B cell (primary cell): Measurements from ENCODE around the gene BROX. TPM values are rescaled to one million over a fixed set of nuclear protein-coding genes. Genes with fewer than 3 reads are reported as not detected.

Source experiments
- ATAC-seq: fragments of 200-7000 bp; cut with Tn5 transposase; one replicate; pipeline ENCODE4 v1.10.0; 2021; ENCODE audit warnings: low read depth, mild to moderate bottlenecking, moderate number of reproducible peaks, moderate library complexity
- CTCF ChIA-PET: fragments of 350-600 bp; sonication (Branson Sonifier 250); formaldehyde crosslinking; loops from one replicate; lab custom pipeline; 2021; ENCODE audit warnings: antibody characterized with exemption, inconsistent platforms; lab: Charles Lee
- POLR2A ChIA-PET: fragments of 350-600 bp; sonication (Branson Sonifier 250); formaldehyde crosslinking; loops from one replicate; lab custom pipeline; 2021; ENCODE audit warnings: antibody characterized with exemption; lab: Charles Lee
- DNase-seq: peaks from one replicate; pipeline ENCODE4 v3.0.0; 2013
- H2AFZ ChIP-seq: 2 replicates; pipeline ENCODE4 v1.6.1; 2012; ENCODE audit warnings: mild to moderate bottlenecking, low read depth, low read length; ENCODE audit not compliant: insufficient read depth, poor library complexity, severe bottlenecking
- H3K27ac ChIP-seq, 2 donors: 1 replicate in 1 of 2; 2 replicates in 1 of 2; pipeline ENCODE4 v1.5.1; 2012 to 2013; ENCODE audit warnings: low read length in 2 of 2, mild to moderate bottlenecking in 2 of 2, moderate library complexity in 1 of 2
- H3K27me3 ChIP-seq, 4 experiments: fragments of 200-600 bp in 1 of 4; sonication (generic) in 1 of 4; replicated peaks in 1 of 4; 1 replicate in 2 of 4; 2 replicates in 2 of 4; pipeline versions ENCODE4 v1.6.1 to v1.7.0; 2013 to 2016; ENCODE audit warnings: low read length in 3 of 4, mild to moderate bottlenecking in 2 of 4, mixed read lengths in 1 of 4, moderate library complexity in 1 of 4; ENCODE audit not compliant: insufficient read depth in 4 of 4, control insufficient read depth in 3 of 4; ENCODE audit errors: control extremely low read depth in 1 of 4
- H3K36me3 ChIP-seq, 2 experiments: replicated peaks in 1 of 2; 1 replicate in 1 of 2; 2 replicates in 1 of 2; pipeline versions ENCODE4 v1.6.1 to v1.7.1; 2013; ENCODE audit warnings: low read length in 1 of 2; ENCODE audit not compliant: insufficient read depth in 2 of 2, control insufficient read depth in 1 of 2; ENCODE audit errors: control extremely low read depth in 1 of 2, extremely low read depth in 1 of 2
- H3K4me1 ChIP-seq, 2 donors: fragments of 200-600 bp in 1 of 2; sonication (generic) in 1 of 2; 1 replicate in 1 of 2; 2 replicates in 1 of 2; pipeline versions ENCODE4 v1.5.1 to v1.6.1; 2013 to 2017; ENCODE audit warnings: low read length in 2 of 2; ENCODE audit not compliant: control insufficient read depth in 2 of 2, insufficient read depth in 2 of 2
- H3K4me2 ChIP-seq: replicated peaks from 2 replicates; pipeline ENCODE3; 2012; ENCODE audit warnings: mild to moderate bottlenecking, low read depth, low read length; ENCODE audit not compliant: poor library complexity, severe bottlenecking
- H3K4me3 ChIP-seq, 5 experiments: fragments of 200-600 bp in 1 of 5; sonication (generic) in 1 of 5; 1 replicate in 3 of 5; 2 replicates in 2 of 5; pipeline versions ENCODE4 v1.5.1 to v1.7.0; 2011 to 2016; ENCODE audit warnings: low read length in 4 of 5, mild to moderate bottlenecking in 4 of 5, low read depth in 2 of 5, control low read depth in 1 of 5, moderate library complexity in 1 of 5; ENCODE audit not compliant: insufficient read depth in 1 of 5; ENCODE audit errors: control extremely low read depth in 1 of 5, extremely low read depth in 1 of 5
- H3K79me2 ChIP-seq: fragments of 200-600 bp; sonication (generic); one replicate; pipeline ENCODE4 v1.6.0; 2016; ENCODE audit warnings: low read length; ENCODE audit not compliant: control insufficient read depth, insufficient read depth
- H3K9ac ChIP-seq: fragments of 200-600 bp; sonication (generic); 2 replicates; pipeline ENCODE4 v1.6.1; 2017; ENCODE audit warnings: mild to moderate bottlenecking, low read length, moderate library complexity
- H3K9me3 ChIP-seq, 3 donors: one replicate each; pipeline versions ENCODE4 v1.6.1 to v1.7.1; 2013; ENCODE audit warnings: low read length in 2 of 3; ENCODE audit not compliant: control insufficient read depth in 2 of 3, insufficient read depth in 1 of 3; ENCODE audit errors: control extremely low read depth in 1 of 3
- H4K20me1 ChIP-seq: 2 replicates; pipeline ENCODE4 v1.6.0; 2012; ENCODE audit warnings: mild to moderate bottlenecking, low read length; ENCODE audit not compliant: insufficient read depth, control insufficient read depth, poor library complexity, severe bottlenecking
- H3K27ac Mint-ChIP-seq: one replicate; pipeline ENCODE4 v1.8.0; 2021; ENCODE audit warnings: mixed read lengths
- H3K27me3 Mint-ChIP-seq: one replicate; pipeline ENCODE4 v1.8.0; 2021; ENCODE audit warnings: mixed read lengths
- H3K4me1 Mint-ChIP-seq: one replicate; pipeline ENCODE4 v1.8.0; 2021; ENCODE audit warnings: mixed read lengths
- H3K4me3 Mint-ChIP-seq: one replicate; pipeline ENCODE4 v1.8.0; 2021; ENCODE audit warnings: mixed read lengths
- H3K9me3 Mint-ChIP-seq: one replicate; pipeline ENCODE4 v1.8.0; 2022; ENCODE audit warnings: mixed read lengths; ENCODE audit not compliant: insufficient read depth
- CTCF ChIP-seq: fragments of 200-600 bp; IDR thresholded peaks from one replicate; pipeline ENCODE4 v1.8.0; 2022; ENCODE audit warnings: antibody characterized with exemption, mild to moderate bottlenecking
- EZH2 ChIP-seq: IDR thresholded peaks from 2 replicates; pipeline ENCODE4 v1.6.1; 2012; ENCODE audit warnings: borderline replicate concordance, low read depth, mild to moderate bottlenecking, moderate library complexity, low read length; ENCODE audit not compliant: insufficient read depth, poor library complexity, severe bottlenecking
- WGBS: methylation state at CpG from one replicate; pipeline ENCODE4 v1.1.5; 2013; ENCODE audit warnings: missing lambda C conversion rate; ENCODE audit not compliant: insufficient coverage; 5-methylcytosine and 5-hydroxymethylcytosine counted together
- intact Hi-C: fragments of 100-400 bp; cut with micrococcal nuclease; formaldehyde crosslinking; loops from one replicate; pipeline ENCODE4 v1.10.0; 2022
- polyA plus RNA-seq: library from polyadenylated mRNA; depleted of rRNA; stranded (reverse); fragments of >200 nt; gene quantifications from 2 replicates; pipeline ENCODE4 v1.2.3, GENCODE V29; 2012
- total RNA-seq, 2 donors: library from RNA; stranded (reverse); fragments of 120-200 nt in 1 of 2; gene quantifications; 1 replicate in 1 of 2; 2 replicates in 1 of 2; pipeline versions ENCODE4 v1.2.3 to v1.2.4, GENCODE V29; 2013 to 2022

The BROX gene
- total and polyA plus RNA-seq, 2 donors (not counting 1 experiment from before 2014, with no cell fraction given), result 8.7 to 57.8 TPM

- H3K27me3 Mint-ChIP-seq, result no peaks in the 10 kb centered on the region
- ATAC-seq (no peak), DNase-seq (no peak)
- Histone ChIP-seq H3K9me3 (peaks cover 0 to 4% (median 0%) of the 10 kb centered on the region in 3 donors), H3K79me2 (peaks cover 37% of the 10 kb centered on the region), H4K20me1 (no peaks in the 10 kb centered on the region), H3K27me3 (no peaks in the 10 kb centered on the region), H3K36me3 (peaks cover 2 to 3% of the 10 kb centered on the region in 2 experiments), H2AFZ (peak within 1 kb of the TSS; percentile 56), H3K4me3 (peak within 1 kb of the TSS; percentile 7 to 37 (median 24)), H3K9ac (peak within 1 kb of the TSS; percentile 19), H3K4me2 (peak within 1 kb of the TSS; percentile 63), H3K27ac (peak within 1 kb of the TSS; percentile 44 to 76), H3K4me1 (peaks cover 70 to 75% of the 10 kb centered on the region in 2 donors)
- H3K9me3 Mint-ChIP-seq, result no peaks in the 10 kb centered on the region
- H3K4me3 Mint-ChIP-seq, result no peak within 1 kb of the TSS
- peak within 1 kb of the TSS; percentile 72 for H3K27ac Mint-ChIP-seq
- no peak for TF ChIP-seq CTCF
- TF ChIP-seq EZH2, result no peak
- intact Hi-C loops, result loop anchor here (5.0 kb wide), 1 partner anchor 250 kb away; no protein-coding TSS in a partner anchor
- POLR2A ChIA-PET, result interaction anchor here (1.1 to 1.3 kb wide), 2 partner anchors 24 to 40 kb away, joined by 3 read pairs; no protein-coding TSS in a partner anchor
- WGBS, result no CpG with 5 or more reads among the region's 1 CpG
- peaks cover 50% of the 10 kb centered on the region for H3K4me1 Mint-ChIP-seq
- CTCF ChIA-PET, result interaction anchor here (0.8 to 2.7 kb wide), 23 partner anchors 10 to 397 kb away, joined by 3 to 21 read pairs (median 4); partner anchors contain the start of genes AIDA and BROX
Measured at GRCh38 chr1:222736972-222737371, 24.6 kb downstream of the BROX start, which contains the start of gene FAM177B. Gene FAM177B (plus strand): TSS chr1:222737202. CDS start chr1:222746546, 9,344 bp downstream.

GRCh38 chr1:222739465-222739864 is 27.1 kb downstream of the BROX start:
- no peaks in the 10 kb centered on the region for H4K20me1 ChIP-seq
- no peak for ATAC-seq
- POLR2A ChIA-PET, result interaction anchor here (1.1 to 1.2 kb wide), 4 partner anchors 11 to 342 kb away, joined by 3 to 5 read pairs (median 4); no protein-coding TSS in a partner anchor
- Mint-ChIP-seq H3K9me3 (no peaks in the 10 kb centered on the region), H3K4me3 (no peak overlapping the region), H3K27ac (no peak overlapping the region), H3K27me3 (no peaks in the 10 kb centered on the region), H3K4me1 (peaks cover 44% of the 10 kb centered on the region)
- H3K27ac ChIP-seq, result peak overlapping the region; percentile 50 to 77
- no CpG with 5 or more reads among the region's 2 CpGs for WGBS
- H3K4me3 ChIP-seq, result peak overlapping the region; percentile 17 to 53 (median 33)
- H3K9me3 ChIP-seq, result peaks cover 0 to 4% (median 0%) of the 10 kb centered on the region in 3 donors
- intact Hi-C loops, result loop anchor here (2.0 to 5.0 kb wide), 3 partner anchors 13 to 248 kb away; no protein-coding TSS in a partner anchor
- no peak for DNase-seq
- TF ChIP-seq EZH2 (no peak), CTCF (no peak)
- no peaks in the 10 kb centered on the region for H3K27me3 ChIP-seq
- H2AFZ ChIP-seq, result peak overlapping the region; percentile 61
- peak overlapping the region; percentile 63 for H3K4me2 ChIP-seq
- peaks cover 52% of the 10 kb centered on the region for H3K79me2 ChIP-seq
- CTCF ChIA-PET, result interaction anchor here (0.7 to 3.0 kb wide), 34 partner anchors 9 to 390 kb away, joined by 3 to 31 read pairs (median 5); partner anchors contain the start of genes AIDA, BROX and TAF1A
- H3K4me1 ChIP-seq, result peaks cover 58 to 61% of the 10 kb centered on the region in 2 donors
- peak overlapping the region; percentile 49 for H3K9ac ChIP-seq
- peaks cover 2 to 11% of the 10 kb centered on the region in 2 experiments for H3K36me3 ChIP-seq
